Keratinocyte (primary cell): ENCODE measurements around the gene UBLCP1. TPM values are rescaled to one million over a fixed set of nuclear protein-coding genes. Genes with fewer than 3 reads are reported as not detected.
A peak's percentile ranks its signal among the peaks of the same experiment; 100 is the strongest.

ENCODE experiments used
- DNase-seq: peaks from one replicate; pipeline ENCODE4 v3.0.0-alpha.2; 2011; ENCODE audit warnings: low read depth, missing footprints, low spot score
- FAIRE-seq: peaks from 2 replicates; lab custom pipeline; 2011; peaks lifted over from hg19 to GRCh38; lab: Jason Lieb, UNC
- H2AFZ ChIP-seq: 2 replicates; pipeline ENCODE4 v1.6.0; 2012; ENCODE audit warnings: low read length, control low read depth, inconsistent platforms; ENCODE audit not compliant: control insufficient read depth
- H3K27ac ChIP-seq: 2 replicates; pipeline ENCODE4 v1.5.1; 2011; ENCODE audit warnings: low read length; ENCODE audit not compliant: control insufficient read depth, insufficient read depth
- H3K27me3 ChIP-seq: 3 replicates; pipeline ENCODE4 v1.6.0; 2011; ENCODE audit warnings: low read length; ENCODE audit not compliant: control insufficient read depth, insufficient read depth; ENCODE audit errors: extremely low read depth
- H3K36me3 ChIP-seq, 2 experiments: 2 replicates in 1 of 2; 3 replicates in 1 of 2; pipeline ENCODE4 v1.5.1; 2011; ENCODE audit warnings: low read length in 2 of 2, mild to moderate bottlenecking in 1 of 2; ENCODE audit not compliant: control insufficient read depth in 2 of 2, insufficient read depth in 2 of 2; ENCODE audit errors: extremely low read depth in 1 of 2
- H3K4me1 ChIP-seq: 3 replicates; pipeline ENCODE4 v1.5.1; 2011; ENCODE audit warnings: low read length; ENCODE audit not compliant: control insufficient read depth, insufficient read depth; ENCODE audit errors: extremely low read depth
- H3K4me2 ChIP-seq: 3 replicates; pipeline ENCODE4 v1.6.0; 2011; ENCODE audit warnings: low read depth, low read length; ENCODE audit not compliant: control insufficient read depth, insufficient read depth; ENCODE audit errors: extremely low read depth
- H3K4me3 ChIP-seq, 3 experiments: fragments of 200-600 bp in 1 of 3; sonication (generic) in 1 of 3; 2 replicates in 2 of 3; 3 replicates in 1 of 3; pipeline ENCODE4 v1.5.1; 2011 to 2016; ENCODE audit warnings: low read length in 3 of 3, mild to moderate bottlenecking in 3 of 3, control low read depth in 2 of 3, inconsistent platforms in 1 of 3, low read depth in 1 of 3, mixed read lengths in 1 of 3, mixed run types in 1 of 3, moderate library complexity in 1 of 3; ENCODE audit not compliant: control insufficient read depth in 2 of 3, insufficient read depth in 2 of 3; ENCODE audit errors: extremely low read depth in 1 of 3
- H3K79me2 ChIP-seq: 2 replicates; pipeline ENCODE4 v1.6.0; 2012; ENCODE audit warnings: low read length; ENCODE audit not compliant: control insufficient read depth, insufficient read depth
- H3K9ac ChIP-seq: 3 replicates; pipeline ENCODE4 v1.6.0; 2011; ENCODE audit warnings: low read length; ENCODE audit not compliant: control insufficient read depth, insufficient read depth; ENCODE audit errors: extremely low read depth
- H3K9me1 ChIP-seq: 3 replicates; pipeline ENCODE4 v1.6.0; 2011; ENCODE audit warnings: low read length; ENCODE audit not compliant: control insufficient read depth, insufficient read depth; ENCODE audit errors: extremely low read depth
- H3K9me3 ChIP-seq: 2 replicates; pipeline ENCODE4 v1.5.1; 2012; ENCODE audit warnings: low read depth, low read length; ENCODE audit not compliant: control insufficient read depth
- H4K20me1 ChIP-seq: 3 replicates; pipeline ENCODE4 v1.6.0; 2011; ENCODE audit warnings: low read length; ENCODE audit not compliant: control insufficient read depth, insufficient read depth; ENCODE audit errors: extremely low read depth
- CTCF ChIP-seq, 3 experiments: IDR thresholded peaks in 1 of 3; conservative IDR thresholded peaks in 1 of 3; optimal IDR thresholded peaks in 1 of 3; 2 replicates in 2 of 3; 3 replicates in 1 of 3; pipeline versions ENCODE3 to v1.5.1; 2011; ENCODE audit warnings: low read length in 3 of 3, mild to moderate bottlenecking in 3 of 3, moderate library complexity in 2 of 3, control low read depth in 1 of 3, inconsistent platforms in 1 of 3; ENCODE audit not compliant: insufficient read depth in 2 of 3; ENCODE audit errors: extremely low read depth in 1 of 3
- EZH2 ChIP-seq: IDR thresholded peaks from one replicate; pipeline ENCODE4 v1.6.1; 2012; ENCODE audit warnings: inconsistent platforms, mild to moderate bottlenecking, low read length, moderate library complexity
- dilution Hi-C: fragments of 300-500 bp; cut with MboI; formaldehyde crosslinking; loops from one replicate; pipeline ENCODE4 v1.7.0; 2020; ENCODE audit warnings: low sequenced_read_pairs; ENCODE audit not compliant: extremely low pct_ligation_motif_present
- polyA plus RNA-seq, 5 experiments: library from polyadenylated mRNA; depleted of rRNA in 3 of 5; stranded (reverse) in 3 of 5; stranded (forward) in 1 of 5; unstranded in 1 of 5; fragments of >200 nt; gene quantifications; 1 replicate in 1 of 5; 2 replicates in 3 of 5; 3 replicates in 1 of 5; pipeline versions ENCODE4 v1.2.1 to v1.2.3, GENCODE V29; 2011 to 2012; ENCODE audit warnings: missing spikeins in 2 of 5, low read depth in 1 of 5, low replicate concordance in 1 of 5

The UBLCP1 gene
- polyA plus RNA-seq, 1 donor (not counting 4 experiments of a cell fraction or from before 2014, with no cell fraction given), result 42.5 TPM

GRCh38 chr5:159240301-159240870 is 22.7 kb upstream of the UBLCP1 start:
- Histone ChIP-seq H3K27me3 (no peaks in the 10 kb centered on the region), H3K4me2 (no peak overlapping the region), H3K4me3 (no peak overlapping the region), H3K27ac (no peak overlapping the region), H3K9me1 (no peaks in the 10 kb centered on the region), H3K79me2 (no peaks in the 10 kb centered on the region), H3K9me3 (no peaks in the 10 kb centered on the region), H4K20me1 (no peaks in the 10 kb centered on the region), H3K9ac (no peak overlapping the region), H3K36me3 (no peaks in the 10 kb centered on the region), H2AFZ (no peak overlapping the region), H3K4me1 (no peaks in the 10 kb centered on the region)
- FAIRE-seq, result peak; percentile 39
- dilution Hi-C loops, result no loop called here
- no peak for DNase-seq
- TF ChIP-seq EZH2 (no peak), CTCF (optimal IDR thresholded peaks at IDR 0.05 in 1 of 3, IDR thresholded peaks at IDR 0.05 in 1 of 3, conservative IDR thresholded peaks at IDR 0.05 in 1 of 3; ENCODE audit: extremely low read depth in 1 of 3, insufficient read depth in 2 of 3, low read length in 3 of 3) (no peak)

GRCh38 chr5:159241946-159242552 is 21.0 kb upstream of the UBLCP1 start:
- H3K27me3 ChIP-seq, result no peaks in the 10 kb centered on the region
- DNase-seq, result no peak
- no peaks in the 10 kb centered on the region for H3K79me2 ChIP-seq
- H3K27ac ChIP-seq, result no peak overlapping the region
- no peak for TF ChIP-seq CTCF (optimal IDR thresholded peaks at IDR 0.05 in 1 of 3, IDR thresholded peaks at IDR 0.05 in 1 of 3, conservative IDR thresholded peaks at IDR 0.05 in 1 of 3; ENCODE audit: extremely low read depth in 1 of 3, insufficient read depth in 2 of 3, low read length in 3 of 3)
- no peak for TF ChIP-seq EZH2
- H3K36me3 ChIP-seq, result no peaks in the 10 kb centered on the region
- FAIRE-seq, result no peak
- dilution Hi-C loops, result no loop called here
- H3K9me1 ChIP-seq, result no peaks in the 10 kb centered on the region
- H3K9me3 ChIP-seq, result no peaks in the 10 kb centered on the region
- H2AFZ ChIP-seq, result no peak overlapping the region
- no peak overlapping the region for H3K4me3 ChIP-seq
- H3K4me2 ChIP-seq, result no peak overlapping the region
- H3K4me1 ChIP-seq, result no peaks in the 10 kb centered on the region
- no peaks in the 10 kb centered on the region for H4K20me1 ChIP-seq
- no peak overlapping the region for H3K9ac ChIP-seq
